ENCODE data around the gene CNPPD1. TPM values are rescaled to one million over a fixed set of nuclear protein-coding genes. Genes with fewer than 3 reads are reported as not detected.

Gene CNPPD1
- total and polyA plus RNA-seq, 2 of the 8 experiments (the other 6 are each of a cell fraction or from before 2014, with no cell fraction given), result 32.9 to 35.9 TPM

GRCh38 chr2:219225350-219225749 lies 48.6 kb upstream of the CNPPD1 start:
- no peak overlapping the region for H4K91ac ChIP-seq (replicated peaks; ENCODE audit: insufficient read length, low read length)
- H2AFZ ChIP-seq (ENCODE audit: low read length), result no peak overlapping the region
- no peak overlapping the region for H2AK5ac ChIP-seq (ENCODE audit: low read depth, low read length)
- no peak overlapping the region for H4K8ac ChIP-seq (ENCODE audit: extremely low read depth, insufficient read depth, low read length)
- H3K27ac ChIP-seq (ENCODE audit: low read depth, low read length), result no peak overlapping the region
- H3K4me1 ChIP-seq (replicated peaks in 1 of 4; ENCODE audit: control insufficient read depth in 3 of 4, insufficient read depth in 4 of 4, low read length in 3 of 4), result peaks cover 0 to 6% (median 3%) of the 10 kb centered on the region in 4 experiments; a peak in 5 of 7 replicates
- no peak overlapping the region for H2BK12ac ChIP-seq (ENCODE audit: low read depth, low read length)
- H3K27me3 ChIP-seq (replicated peaks in 1 of 4; ENCODE audit: control insufficient read depth in 3 of 4, extremely low read depth in 1 of 4, insufficient read depth in 3 of 4, low read length in 3 of 4), result no peaks in the 10 kb centered on the region; a peak in 1 of 7 replicates
- H3K79me2 ChIP-seq (ENCODE audit: control insufficient read depth in 1 of 2, insufficient read depth in 2 of 2, low read length in 2 of 2), result peaks cover 0 to 9% of the 10 kb centered on the region in 2 experiments; a peak in 2 of 4 replicates
- H3K4me2 ChIP-seq (ENCODE audit: insufficient read depth in 1 of 2, low read depth in 2 of 2, low read length in 2 of 2), result no peak overlapping the region
- no peak overlapping the region for H3K9ac ChIP-seq (replicated peaks in 1 of 4; ENCODE audit: extremely low read depth in 1 of 4, low read depth in 3 of 4, low read length in 3 of 4)
- TF ChIP-seq CBX8 (IDR thresholded peaks at IDR 0.05; ENCODE audit: borderline replicate concordance, low read depth, low read length) (no peak), RFX5 (IDR thresholded peaks at IDR 0.05; ENCODE audit: borderline replicate concordance, low read depth, low read length) (no peak), RNF2 (IDR thresholded peaks at IDR 0.05; ENCODE audit: borderline replicate concordance, low read depth, low read length, missing control alignments, poor library complexity, severe bottlenecking) (no peak)
- H3K23ac ChIP-seq (ENCODE audit: insufficient read length), result no peak overlapping the region
- peaks cover 10 to 48% (median 35%) of the 10 kb centered on the region in 4 experiments; a peak in 6 of 8 replicates for H3K36me3 ChIP-seq (ENCODE audit: control insufficient read depth in 2 of 4, insufficient read depth in 4 of 4, low read length in 3 of 4)
- no peak for FAIRE-seq
- H3K14ac ChIP-seq (ENCODE audit: insufficient read length), result no peak overlapping the region
- H2BK120ac ChIP-seq (replicated peaks; ENCODE audit: low read depth, low read length), result no peak overlapping the region
- peaks cover 6% of the 10 kb centered on the region; the same call in 1 of the 2 replicates for H3K23me2 ChIP-seq (ENCODE audit: low read depth, low read length)
- 89% methylated on average over 3 of the region's 3 CpGs; no CpG with 5 or more reads in 1 of the 2 experiments for WGBS, 2 experiments (ENCODE audit: extremely low coverage in 1 of 2, insufficient coverage in 1 of 2, insufficient read length in 1 of 2, insufficient replicate concordance in 2 of 2, low coverage in 1 of 2, low lambda C conversion rate in 2 of 2, missing lambda C conversion rate in 1 of 2)
- no peak overlapping the region for H3K18ac ChIP-seq (ENCODE audit: extremely low read depth, low read length)
- no peak overlapping the region for H2BK5ac ChIP-seq (ENCODE audit: low read depth, low read length)
- H3K56ac ChIP-seq (replicated peaks; ENCODE audit: insufficient read length, low read depth, low read length), result no peak overlapping the region
- H4K20me1 ChIP-seq (replicated peaks in 1 of 2; ENCODE audit: control insufficient read depth in 1 of 2, insufficient read depth in 2 of 2, low read length in 2 of 2), result peaks cover 0 to 7% of the 10 kb centered on the region in 2 experiments
- H3K9me3 ChIP-seq (ENCODE audit: insufficient read depth in 2 of 2, low read depth in 1 of 2, low read length in 1 of 2), result no peaks in the 10 kb centered on the region
- H2BK20ac ChIP-seq (ENCODE audit: low read length), result no peak overlapping the region
- H2BK15ac ChIP-seq (ENCODE audit: low read length), result no peak overlapping the region
- no peak overlapping the region for H3K4me3 ChIP-seq (ENCODE audit: extremely low read depth in 1 of 4, insufficient read depth in 2 of 4, low read depth in 3 of 4, low read length in 4 of 4)
- H3K4ac ChIP-seq (replicated peaks; ENCODE audit: insufficient read length, low read depth, low read length), result no peak overlapping the region
- DNase-seq (ENCODE audit: low read depth in 1 of 2, low spot score in 2 of 2), result no peak
- POLR2A ChIA-PET (ENCODE audit: partially characterized antibody), result interaction anchor here (14.0 kb wide), 1 partner anchor 23 kb away, joined by 190 read pairs; the partner anchor contains the start of genes GLB1L, STK16, TUBA4A and TUBA4B
- no peak overlapping the region for H4K5ac ChIP-seq (ENCODE audit: insufficient read length, low read depth, low read length)
- H3K79me1 ChIP-seq (ENCODE audit: low read depth, low read length), result no peaks in the 10 kb centered on the region; the same call in 1 of the 2 replicates
- CTCF ChIA-PET (ENCODE audit: partially characterized antibody), result interaction anchor here (2.2 kb wide), 1 partner anchor 23 kb away, joined by 6 read pairs; no protein-coding TSS in a partner anchor

Data from H1 (cell line).